ENCODE results near the gene TOMT.
A peak's percentile ranks its signal among the peaks of the same experiment; 100 is the strongest.

Gene TOMT

GRCh38 chr11:72103754-72104167 is 2.0 kb upstream of the TOMT start:
- Histone ChIP-seq H3K9me3 (ENCODE audit: control insufficient read depth in 1 of 2, low read length in 2 of 2) (no peaks in the 10 kb centered on the region), H3K36me3 (ENCODE audit: control insufficient read depth in 1 of 2, insufficient read depth in 2 of 2, low read length in 2 of 2) (peaks cover 7 to 35% of the 10 kb centered on the region in 2 donors), H3K27me3 (ENCODE audit: control insufficient read depth in 1 of 2, insufficient read depth in 2 of 2, low read length in 2 of 2) (no peaks in the 10 kb centered on the region), H3K4me1 (ENCODE audit: control insufficient read depth in 1 of 2, insufficient read depth in 2 of 2, low read length in 2 of 2) (peaks cover 35 to 40% of the 10 kb centered on the region in 2 donors), H3K27ac (ENCODE audit: low read depth, low read length) (peak overlapping the region; percentile 75), H3K9ac (ENCODE audit: low read depth in 1 of 2, low read length in 2 of 2) (peak overlapping the region; percentile 36 to 73), H3K4me3 (ENCODE audit: low read depth in 1 of 2, low read length in 2 of 2) (peak overlapping the region; percentile 68 to 71)

DNA sequence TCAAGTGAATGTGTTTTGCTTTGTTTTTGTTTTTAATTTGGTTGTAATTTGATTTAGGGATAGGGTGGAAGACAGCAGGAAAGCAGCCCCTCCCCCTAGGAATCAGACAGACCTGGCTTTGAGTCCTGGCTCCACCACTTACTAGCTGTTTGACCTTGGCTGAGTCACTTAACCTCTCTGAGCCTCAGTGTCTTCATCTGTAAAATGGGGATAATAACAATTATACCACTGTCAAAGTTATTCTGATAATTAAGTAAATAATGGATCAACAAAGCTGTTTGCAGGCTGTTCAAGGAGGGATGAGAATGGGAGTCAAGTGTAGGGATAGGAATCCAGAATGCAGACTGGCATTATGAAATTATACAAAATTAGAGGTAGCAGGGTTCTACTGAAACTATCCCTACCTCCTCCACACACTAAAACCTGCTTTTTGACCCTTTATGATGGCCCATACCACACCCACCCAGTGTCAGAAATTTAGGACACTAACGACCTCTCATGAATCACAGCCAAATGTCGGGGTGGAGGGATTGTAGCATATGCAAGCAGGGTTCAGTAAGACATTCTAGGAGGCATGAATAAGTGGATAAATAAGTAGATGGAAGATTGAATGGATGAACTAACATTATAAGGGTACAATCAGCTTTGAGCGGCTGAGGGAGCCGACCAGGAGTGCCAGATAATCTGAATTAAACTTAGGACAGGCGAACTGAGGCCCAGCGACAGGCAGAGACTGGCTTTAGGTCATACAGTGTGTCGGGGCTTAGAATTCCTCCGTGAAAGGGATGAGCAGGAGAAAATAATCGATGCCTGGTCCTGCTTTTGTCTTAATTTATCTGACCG is 5.8 kb downstream of the TOMT start:
- Histone ChIP-seq H3K4me1 (ENCODE audit: control insufficient read depth in 1 of 2, insufficient read depth in 2 of 2, low read length in 2 of 2) (peaks cover 9 to 12% of the 10 kb centered on the region in 2 donors), H3K4me3 (ENCODE audit: low read depth in 1 of 2, low read length in 2 of 2) (peak overlapping the region; percentile 81 to 88), H3K9ac (ENCODE audit: low read depth in 1 of 2, low read length in 2 of 2) (peak overlapping the region; percentile 87 to 94), H3K27me3 (ENCODE audit: control insufficient read depth in 1 of 2, insufficient read depth in 2 of 2, low read length in 2 of 2) (no peaks in the 10 kb centered on the region), H3K27ac (ENCODE audit: low read depth, low read length) (peak overlapping the region; percentile 96), H3K36me3 (ENCODE audit: control insufficient read depth in 1 of 2, insufficient read depth in 2 of 2, low read length in 2 of 2) (peaks cover 0 to 23% of the 10 kb centered on the region in 2 donors), H3K9me3 (ENCODE audit: control insufficient read depth in 1 of 2, low read length in 2 of 2) (no peaks in the 10 kb centered on the region)

GRCh38 chr11:72112143-72112977 is 6.6 kb downstream of the TOMT start, which contains the start of gene ANAPC15:
Gene ANAPC15 (minus strand): TSS chr11:72112695. CDS start chr11:72111276, 1,419 bp downstream.
- Histone ChIP-seq H3K9me3 (ENCODE audit: control insufficient read depth in 1 of 2, low read length in 2 of 2) (no peaks in the 10 kb centered on the region), H3K4me3 (ENCODE audit: low read depth in 1 of 2, low read length in 2 of 2) (peak within 1 kb of the TSS; percentile 81 to 88), H3K4me1 (ENCODE audit: control insufficient read depth in 1 of 2, insufficient read depth in 2 of 2, low read length in 2 of 2) (peaks cover 9 to 12% of the 10 kb centered on the region in 2 donors), H3K36me3 (ENCODE audit: control insufficient read depth in 1 of 2, insufficient read depth in 2 of 2, low read length in 2 of 2) (peaks cover 0 to 21% of the 10 kb centered on the region in 2 donors), H3K27me3 (ENCODE audit: control insufficient read depth in 1 of 2, insufficient read depth in 2 of 2, low read length in 2 of 2) (no peaks in the 10 kb centered on the region), H3K9ac (ENCODE audit: low read depth in 1 of 2, low read length in 2 of 2) (peak within 1 kb of the TSS; percentile 87 to 94), H3K27ac (ENCODE audit: low read depth, low read length) (peak within 1 kb of the TSS; percentile 96)

- Histone ChIP-seq H3K9ac (ENCODE audit: low read depth in 1 of 2, low read length in 2 of 2) (peak overlapping the region; percentile 86 to 94), H3K27ac (ENCODE audit: low read depth, low read length) (peak overlapping the region; percentile 95), H3K27me3 (ENCODE audit: control insufficient read depth in 1 of 2, insufficient read depth in 2 of 2, low read length in 2 of 2) (no peaks in the 10 kb centered on the region), H3K36me3 (ENCODE audit: control insufficient read depth in 1 of 2, insufficient read depth in 2 of 2, low read length in 2 of 2) (peaks cover 0 to 17% of the 10 kb centered on the region in 2 donors), H3K4me3 (ENCODE audit: low read depth in 1 of 2, low read length in 2 of 2) (peak overlapping the region; percentile 81 to 88), H3K4me1 (ENCODE audit: control insufficient read depth in 1 of 2, insufficient read depth in 2 of 2, low read length in 2 of 2) (peaks cover 10 to 12% of the 10 kb centered on the region in 2 donors), H3K9me3 (ENCODE audit: control insufficient read depth in 1 of 2, low read length in 2 of 2) (no peaks in the 10 kb centered on the region)
These were observed 7.5 kb downstream of the TOMT start for GRCh38 chr11:72112978-72113808.

DNA sequence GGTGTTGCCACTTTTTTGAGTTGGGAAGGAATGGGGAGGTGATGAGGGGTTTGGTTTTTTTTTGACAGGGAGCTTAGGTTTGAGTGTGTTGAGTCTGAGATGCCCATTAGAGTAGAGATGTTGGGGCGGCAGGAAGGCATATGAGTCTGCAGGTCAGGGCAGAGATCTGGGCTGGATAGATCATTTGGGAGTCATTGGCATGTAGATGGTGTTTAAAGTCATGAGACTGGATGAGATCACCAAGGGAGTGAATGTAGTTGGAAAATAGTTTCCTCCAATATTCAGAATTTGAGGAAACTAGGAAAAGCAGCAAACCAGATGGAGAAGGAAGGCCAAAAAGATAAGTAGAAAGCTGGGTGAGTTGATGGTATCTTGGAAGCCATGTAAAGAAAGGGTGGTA is 8.8 kb downstream of the TOMT start:
- no peaks in the 10 kb centered on the region for H3K9me3 ChIP-seq (ENCODE audit: control insufficient read depth in 1 of 2, low read length in 2 of 2)
- no peak overlapping the region for H3K4me3 ChIP-seq (ENCODE audit: low read depth in 1 of 2, low read length in 2 of 2)
- peaks cover 0 to 8% of the 10 kb centered on the region in 2 donors for H3K36me3 ChIP-seq (ENCODE audit: control insufficient read depth in 1 of 2, insufficient read depth in 2 of 2, low read length in 2 of 2)
- peaks cover 12 to 17% of the 10 kb centered on the region in 2 donors for H3K4me1 ChIP-seq (ENCODE audit: control insufficient read depth in 1 of 2, insufficient read depth in 2 of 2, low read length in 2 of 2)
- H3K27me3 ChIP-seq (ENCODE audit: control insufficient read depth in 1 of 2, insufficient read depth in 2 of 2, low read length in 2 of 2) = no peaks in the 10 kb centered on the region
- no peak overlapping the region for H3K27ac ChIP-seq (ENCODE audit: low read depth, low read length)
- H3K9ac ChIP-seq (ENCODE audit: low read depth in 1 of 2, low read length in 2 of 2) = no peak overlapping the region

GRCh38 chr11:72116019-72116755 is 10.5 kb downstream of the TOMT start:
- Histone ChIP-seq H3K27ac (ENCODE audit: low read depth, low read length) (no peak overlapping the region), H3K36me3 (ENCODE audit: control insufficient read depth in 1 of 2, insufficient read depth in 2 of 2, low read length in 2 of 2) (no peaks in the 10 kb centered on the region), H3K4me1 (ENCODE audit: control insufficient read depth in 1 of 2, insufficient read depth in 2 of 2, low read length in 2 of 2) (peaks cover 11 to 14% of the 10 kb centered on the region in 2 donors), H3K9me3 (ENCODE audit: control insufficient read depth in 1 of 2, low read length in 2 of 2) (no peaks in the 10 kb centered on the region), H3K9ac (ENCODE audit: low read depth in 1 of 2, low read length in 2 of 2) (no peak overlapping the region), H3K27me3 (ENCODE audit: control insufficient read depth in 1 of 2, insufficient read depth in 2 of 2, low read length in 2 of 2) (no peaks in the 10 kb centered on the region), H3K4me3 (ENCODE audit: low read depth in 1 of 2, low read length in 2 of 2) (no peak overlapping the region)

DNA sequence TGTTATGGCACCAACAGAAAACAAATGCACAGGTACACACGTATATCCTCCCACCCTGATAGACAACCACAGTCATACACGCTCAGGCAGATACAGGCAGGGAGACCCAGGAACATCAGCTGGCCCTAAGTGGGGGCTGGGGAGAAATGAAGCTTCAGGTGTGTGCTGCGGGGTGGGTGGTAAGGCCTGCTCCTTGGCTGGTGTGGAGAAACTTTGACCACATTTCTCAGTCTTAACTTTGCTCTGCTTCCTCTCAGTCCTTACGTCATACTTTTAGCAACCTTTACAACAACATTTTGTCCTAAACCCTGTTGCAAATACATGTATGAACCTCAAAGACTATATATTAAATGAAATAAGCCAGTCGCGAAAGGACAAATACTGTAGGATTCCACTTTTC is 13.5 kb downstream of the TOMT start:
- Histone ChIP-seq H3K27ac (ENCODE audit: low read depth, low read length) (no peak overlapping the region), H3K9me3 (ENCODE audit: control insufficient read depth in 1 of 2, low read length in 2 of 2) (no peaks in the 10 kb centered on the region), H3K9ac (ENCODE audit: low read depth in 1 of 2, low read length in 2 of 2) (no peak overlapping the region)

GRCh38 chr11:72120930-72121329 is 15.2 kb downstream of the TOMT start:
- no peaks in the 10 kb centered on the region for H3K27me3 ChIP-seq (ENCODE audit: control insufficient read depth in 1 of 2, insufficient read depth in 2 of 2, low read length in 2 of 2)
- H3K4me1 ChIP-seq (ENCODE audit: control insufficient read depth in 1 of 2, insufficient read depth in 2 of 2, low read length in 2 of 2) = peaks cover 0 to 10% of the 10 kb centered on the region in 2 donors
- no peak overlapping the region for H3K4me3 ChIP-seq (ENCODE audit: low read depth in 1 of 2, low read length in 2 of 2)
- no peaks in the 10 kb centered on the region for H3K9me3 ChIP-seq (ENCODE audit: control insufficient read depth in 1 of 2, low read length in 2 of 2)
- no peak overlapping the region for H3K9ac ChIP-seq (ENCODE audit: low read depth in 1 of 2, low read length in 2 of 2)
- H3K36me3 ChIP-seq (ENCODE audit: control insufficient read depth in 1 of 2, insufficient read depth in 2 of 2, low read length in 2 of 2) = no peaks in the 10 kb centered on the region
- H3K27ac ChIP-seq (ENCODE audit: low read depth, low read length) = no peak overlapping the region

More for the DNA sequence above, 13.5 kb downstream of the TOMT start:
- Histone ChIP-seq H3K36me3 (ENCODE audit: control insufficient read depth in 1 of 2, insufficient read depth in 2 of 2, low read length in 2 of 2) (no peaks in the 10 kb centered on the region), H3K4me1 (ENCODE audit: control insufficient read depth in 1 of 2, insufficient read depth in 2 of 2, low read length in 2 of 2) (peaks cover 0 to 10% of the 10 kb centered on the region in 2 donors), H3K27me3 (ENCODE audit: control insufficient read depth in 1 of 2, insufficient read depth in 2 of 2, low read length in 2 of 2) (no peaks in the 10 kb centered on the region), H3K4me3 (ENCODE audit: low read depth in 1 of 2, low read length in 2 of 2) (no peak overlapping the region)

DNA sequence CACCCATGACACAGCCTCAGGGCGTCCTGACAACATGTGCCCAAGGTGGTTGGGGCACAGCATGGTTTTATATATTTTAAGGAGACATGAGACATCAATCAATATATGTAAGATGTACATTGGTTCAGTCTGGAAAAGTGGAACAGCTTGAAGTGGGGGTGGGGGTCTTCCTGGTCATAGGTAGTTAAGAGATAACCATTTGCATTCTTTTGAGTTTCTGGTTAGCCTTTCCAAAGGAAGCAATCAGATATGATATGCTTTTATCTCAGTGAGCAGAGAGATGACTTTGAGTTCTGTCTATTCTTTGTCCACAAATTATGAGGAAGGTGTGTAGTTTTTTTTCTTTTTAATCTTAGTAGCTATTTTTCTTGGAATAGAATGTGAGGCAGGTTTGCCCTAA is 16.9 kb downstream of the TOMT start:
- H3K36me3 ChIP-seq (ENCODE audit: control insufficient read depth in 1 of 2, insufficient read depth in 2 of 2, low read length in 2 of 2) = no peaks in the 10 kb centered on the region
- no peak overlapping the region for H3K4me3 ChIP-seq (ENCODE audit: low read depth in 1 of 2, low read length in 2 of 2)
- H3K9me3 ChIP-seq (ENCODE audit: control insufficient read depth in 1 of 2, low read length in 2 of 2) = no peaks in the 10 kb centered on the region
- no peak overlapping the region for H3K27ac ChIP-seq (ENCODE audit: low read depth, low read length)
- H3K27me3 ChIP-seq (ENCODE audit: control insufficient read depth in 1 of 2, insufficient read depth in 2 of 2, low read length in 2 of 2) = no peaks in the 10 kb centered on the region
- H3K9ac ChIP-seq (ENCODE audit: low read depth in 1 of 2, low read length in 2 of 2) = no peak overlapping the region
- H3K4me1 ChIP-seq (ENCODE audit: control insufficient read depth in 1 of 2, insufficient read depth in 2 of 2, low read length in 2 of 2) = peaks cover 0 to 10% of the 10 kb centered on the region in 2 donors
